ENCODE measurements around the gene TRIP4. TPM values are rescaled to one million over a fixed set of nuclear protein-coding genes. Genes with fewer than 3 reads are reported as not detected.

The TRIP4 gene
- total and polyA plus RNA-seq, 9 of the 15 experiments (the other 6 are each of a cell fraction or from before 2014, with no cell fraction given), result 7.6 to 23.3 (median 16.7) TPM

DNA sequence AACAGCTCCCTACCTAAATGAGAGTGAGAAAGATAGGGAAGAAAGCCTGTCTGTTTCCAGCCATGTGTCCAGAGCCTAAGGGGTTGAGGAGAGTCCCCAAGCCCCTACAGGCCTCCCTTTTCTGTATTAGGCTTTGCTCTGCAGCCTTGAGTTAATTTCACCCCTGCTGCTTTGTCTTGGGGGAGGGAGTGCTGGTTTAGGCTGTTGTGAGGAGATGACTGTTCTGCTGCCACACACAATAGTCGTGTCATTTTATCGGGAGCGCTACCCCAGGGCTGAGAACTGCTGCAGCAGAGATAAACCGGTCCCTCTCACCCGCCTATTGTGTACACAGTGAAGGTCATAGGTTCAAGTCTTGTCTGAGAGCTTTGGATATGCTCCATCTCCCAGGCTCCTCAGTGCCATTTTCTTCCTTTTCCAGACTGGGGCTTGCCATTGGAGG, 74.1 kb downstream of the TRIP4 start (continued):
- TF ChIP-seq ZNF609 (CRISPR knock-in tag; IDR thresholded peaks at IDR 0.05; ENCODE audit: borderline replicate concordance) (no peak), NCOA2 (IDR thresholded peaks at IDR 0.05; ENCODE audit: partially characterized antibody in 2 of 2) (no peak), GATA2 (CRISPR knock-in tag; IDR thresholded peaks at IDR 0.05) (peak; percentile 74; the same call in 1 of the 2 replicates), SMAD4 (CRISPR knock-in tag; conservative IDR thresholded peaks at IDR 0.05) (peak; percentile 91), SAP30 (IDR thresholded peaks at IDR 0.05; ENCODE audit: borderline replicate concordance, insufficient read depth, low read depth, low read length, poor library complexity, severe bottlenecking) (no peak), SIX5 (IDR thresholded peaks at IDR 0.05; ENCODE audit: borderline replicate concordance in 1 of 2, insufficient read depth in 1 of 2, low read depth in 1 of 2, low read length in 2 of 2) (0 out of 4 replicates have a peak, but pooled peaks of 1 of the 2 experiments have one; percentile 19), WHSC1 (IDR thresholded peaks at IDR 0.05; ENCODE audit: low read length) (no peak), ZNF436 (CRISPR knock-in tag; IDR thresholded peaks at IDR 0.05) (no peak), RAD51 (IDR thresholded peaks at IDR 0.05; ENCODE audit: borderline replicate concordance, low read depth) (no peak), GABPA (tag; conservative IDR thresholded peaks at IDR 0.05; ENCODE audit: low read depth) (no peak), POLR2A (conservative IDR thresholded peaks at IDR 0.05) (peak; percentile 58; the same call in 1 of the 2 replicates), CXXC5 (CRISPR knock-in tag; IDR thresholded peaks at IDR 0.05) (peak; percentile 61), STAT6 (CRISPR knock-in tag; IDR thresholded peaks at IDR 0.05) (no peak), PYGO2 (tag; IDR thresholded peaks at IDR 0.05) (no peak), MIER1 (IDR thresholded peaks at IDR 0.05; ENCODE audit: low read depth) (no peak), ZFP36 (IDR thresholded peaks at IDR 0.05; ENCODE audit: low read depth, low read length, partially characterized antibody) (peak; percentile 64), ZNF224 (CRISPR knock-in tag; IDR thresholded peaks at IDR 0.05) (0 out of 2 replicates have a peak, but pooled peaks have one; percentile 39), FOS (IDR thresholded peaks at IDR 0.05; ENCODE audit: extremely low read depth, insufficient read length) (peak; percentile 14), TRIM28 (IDR thresholded peaks at IDR 0.05) (peak; percentile 73; the same call in 1 of the 2 replicates), ZNF707 (CRISPR knock-in tag; conservative IDR thresholded peaks at IDR 0.05) (no peak)
- TF ChIP-seq, protein P1, sequence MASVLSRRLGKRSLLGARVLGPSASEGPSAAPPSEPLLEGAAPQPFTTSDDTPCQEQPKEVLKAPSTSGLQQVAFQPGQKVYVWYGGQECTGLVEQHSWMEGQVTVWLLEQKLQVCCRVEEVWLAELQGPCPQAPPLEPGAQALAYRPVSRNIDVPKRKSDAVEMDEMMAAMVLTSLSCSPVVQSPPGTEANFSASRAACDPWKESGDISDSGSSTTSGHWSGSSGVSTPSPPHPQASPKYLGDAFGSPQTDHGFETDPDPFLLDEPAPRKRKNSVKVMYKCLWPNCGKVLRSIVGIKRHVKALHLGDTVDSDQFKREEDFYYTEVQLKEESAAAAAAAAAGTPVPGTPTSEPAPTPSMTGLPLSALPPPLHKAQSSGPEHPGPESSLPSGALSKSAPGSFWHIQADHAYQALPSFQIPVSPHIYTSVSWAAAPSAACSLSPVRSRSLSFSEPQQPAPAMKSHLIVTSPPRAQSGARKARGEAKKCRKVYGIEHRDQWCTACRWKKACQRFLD (CRISPR knock-in tag; IDR thresholded peaks at IDR 0.05), result peak; percentile 86

All from K562 (cell line).